BE2C (cell line): ENCODE measurements around the gene C8G.
A peak's percentile ranks its signal among the peaks of the same experiment; 100 is the strongest.

Source experiments
- DNase-seq: peaks from one replicate; pipeline ENCODE4 v3.0.0-alpha.2; 2020
- H3K27me3 ChIP-seq: fragments of 250-450 bp; sonication (Bioruptor Pico); 2 replicates; pipeline ENCODE4 v1.5.1; 2020; ENCODE audit warnings: mild to moderate bottlenecking
- H3K36me3 ChIP-seq: fragments of 250-450 bp; sonication (Bioruptor Pico); 2 replicates; pipeline ENCODE4 v1.5.1; 2020; ENCODE audit warnings: mild to moderate bottlenecking
- H3K4me1 ChIP-seq: fragments of 250-450 bp; sonication (Bioruptor Pico); 2 replicates; pipeline ENCODE4 v1.5.1; 2020
- H3K4me3 ChIP-seq: 2 replicates; pipeline ENCODE4 v1.5.1; 2011; ENCODE audit warnings: low read depth, low read length
- H3K9me3 ChIP-seq: fragments of 250-450 bp; sonication (Bioruptor Pico); 2 replicates; pipeline ENCODE4 v1.5.1; 2020
- TF ChIP-seq, protein P1 (sequence below): IDR thresholded peaks from 2 replicates; pipeline ENCODE4 v1.5.1; 2012; ENCODE audit warnings: mild to moderate bottlenecking, low read depth, low read length

Gene C8G

DNA sequence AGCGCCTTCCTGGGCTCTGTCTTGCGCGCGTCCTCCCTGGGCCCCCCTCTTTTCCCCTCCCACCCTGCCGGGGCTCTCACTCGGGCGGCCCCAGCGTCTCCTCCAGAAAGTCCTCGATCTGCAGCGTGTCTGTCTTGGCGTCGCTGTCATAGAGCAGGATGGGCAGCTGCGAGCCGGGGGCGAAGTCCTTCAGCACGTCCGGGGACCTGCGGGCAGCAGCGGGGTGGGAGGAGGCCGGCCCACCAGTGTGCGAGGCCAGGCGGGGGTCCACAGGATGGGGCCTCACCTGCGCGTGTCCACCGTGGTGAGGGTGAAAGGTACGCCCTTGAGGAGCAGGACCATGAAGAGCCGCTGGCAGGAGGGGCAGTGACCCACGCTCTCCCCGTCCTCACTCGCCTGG, 50.3 kb downstream of the C8G start:
- H3K4me1 ChIP-seq = peaks cover 19% of the 10 kb centered on the region
- H3K9me3 ChIP-seq = no peaks in the 10 kb centered on the region
- DNase-seq = no peak
- H3K36me3 ChIP-seq = peaks cover 12% of the 10 kb centered on the region
- no peak overlapping the region for H3K4me3 ChIP-seq
- H3K27me3 ChIP-seq = no peaks in the 10 kb centered on the region
- TF ChIP-seq, protein P1, sequence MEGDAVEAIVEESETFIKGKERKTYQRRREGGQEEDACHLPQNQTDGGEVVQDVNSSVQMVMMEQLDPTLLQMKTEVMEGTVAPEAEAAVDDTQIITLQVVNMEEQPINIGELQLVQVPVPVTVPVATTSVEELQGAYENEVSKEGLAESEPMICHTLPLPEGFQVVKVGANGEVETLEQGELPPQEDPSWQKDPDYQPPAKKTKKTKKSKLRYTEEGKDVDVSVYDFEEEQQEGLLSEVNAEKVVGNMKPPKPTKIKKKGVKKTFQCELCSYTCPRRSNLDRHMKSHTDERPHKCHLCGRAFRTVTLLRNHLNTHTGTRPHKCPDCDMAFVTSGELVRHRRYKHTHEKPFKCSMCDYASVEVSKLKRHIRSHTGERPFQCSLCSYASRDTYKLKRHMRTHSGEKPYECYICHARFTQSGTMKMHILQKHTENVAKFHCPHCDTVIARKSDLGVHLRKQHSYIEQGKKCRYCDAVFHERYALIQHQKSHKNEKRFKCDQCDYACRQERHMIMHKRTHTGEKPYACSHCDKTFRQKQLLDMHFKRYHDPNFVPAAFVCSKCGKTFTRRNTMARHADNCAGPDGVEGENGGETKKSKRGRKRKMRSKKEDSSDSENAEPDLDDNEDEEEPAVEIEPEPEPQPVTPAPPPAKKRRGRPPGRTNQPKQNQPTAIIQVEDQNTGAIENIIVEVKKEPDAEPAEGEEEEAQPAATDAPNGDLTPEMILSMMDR = no peak

DNA sequence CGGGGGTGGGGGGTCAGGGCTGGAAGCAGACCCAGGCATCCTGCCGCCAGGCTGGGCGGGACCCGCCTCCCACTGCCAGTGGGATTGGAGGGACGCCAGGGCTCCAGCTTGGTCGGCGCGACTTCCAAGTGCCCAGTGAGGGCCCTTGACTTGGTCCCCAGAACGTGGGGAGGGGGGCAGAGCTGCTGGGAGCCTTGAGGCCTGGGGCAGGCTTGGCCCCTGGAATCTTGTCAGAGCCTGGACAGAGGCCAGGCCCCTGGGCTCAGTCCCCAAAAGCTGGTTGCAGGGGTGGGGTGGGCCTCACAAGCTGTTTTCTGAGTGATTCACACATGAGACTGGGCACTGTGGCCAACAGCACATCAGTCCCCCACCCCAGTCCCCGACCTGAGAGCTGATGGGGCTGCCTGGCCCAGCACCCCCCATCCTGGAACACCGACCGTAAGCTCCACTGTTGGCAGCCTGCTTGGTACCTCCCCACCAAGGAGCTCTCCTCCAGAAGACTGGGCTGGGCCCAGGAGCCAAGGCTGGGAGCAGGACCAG, 50.8 kb downstream of the C8G start:
- peaks cover 19% of the 10 kb centered on the region for H3K4me1 ChIP-seq
- TF ChIP-seq, protein P1 = no peak
- no peaks in the 10 kb centered on the region for H3K27me3 ChIP-seq
- DNase-seq = peak; percentile 53
- H3K4me3 ChIP-seq = no peak overlapping the region
- H3K36me3 ChIP-seq = peaks cover 12% of the 10 kb centered on the region
- H3K9me3 ChIP-seq = no peaks in the 10 kb centered on the region
